Measurements from ENCODE around the gene SLC4A3.

The SLC4A3 gene

DNA sequence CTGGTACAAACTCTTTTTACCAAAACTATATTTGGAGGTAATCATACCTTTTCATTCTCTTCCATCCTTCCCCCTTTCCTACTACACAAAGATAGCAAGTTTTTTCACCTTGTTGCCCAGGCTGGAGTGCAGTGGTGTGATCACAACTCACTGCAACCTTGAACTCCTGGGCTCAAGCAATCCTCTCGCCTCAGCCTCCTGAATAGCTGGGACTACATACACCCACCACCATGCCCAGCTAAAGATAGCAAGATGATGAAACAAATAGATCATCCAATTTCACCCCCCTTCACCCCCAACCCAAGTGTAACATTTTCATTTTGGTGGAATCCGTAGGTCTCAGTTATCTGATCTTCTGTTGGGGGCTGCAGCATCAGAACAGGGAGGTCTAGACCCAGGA is 34.3 kb upstream of the SLC4A3 start:
- Histone ChIP-seq H3K4me3 (ENCODE audit: control insufficient read depth in 1 of 7, extremely low read depth in 1 of 7, insufficient read depth in 4 of 7, low read depth in 2 of 7, low read length in 6 of 7) (no peak overlapping the region), H3K4me1 (ENCODE audit: control extremely low read depth in 1 of 4, control insufficient read depth in 4 of 4, insufficient read depth in 4 of 4, low read length in 3 of 4) (peaks cover 0 to 26% (median 17%) of the 10 kb centered on the region in 4 experiments), H3K36me3 (ENCODE audit: control insufficient read depth in 4 of 4, insufficient read depth in 4 of 4, low read length in 3 of 4) (no peaks in the 10 kb centered on the region), H3K27ac (ENCODE audit: insufficient read depth in 1 of 2, low read depth in 1 of 2, low read length in 2 of 2, poor library complexity in 1 of 2, severe bottlenecking in 2 of 2) (no peak overlapping the region), H3K27me3 (replicated peaks in 2 of 5; ENCODE audit: control insufficient read depth in 4 of 5, insufficient read depth in 5 of 5, low read length in 4 of 5) (no peaks in the 10 kb centered on the region), H3K9me3 (ENCODE audit: control extremely low read depth in 1 of 5, control insufficient read depth in 4 of 5, insufficient read depth in 2 of 5, low read depth in 1 of 5, low read length in 4 of 5) (no peaks in the 10 kb centered on the region)
- CTCF ChIA-PET, result interaction anchor here (1.2 to 3.3 kb wide), 3 partner anchors 9 to 36 kb away, joined by 3 to 14 read pairs (median 4); no protein-coding TSS in a partner anchor
- DNase-seq, result no peak
- POLR2A ChIA-PET, result no interaction called here
- 86% methylated on average over 2 of the region's 2 CpGs for WGBS (ENCODE audit: insufficient coverage)

DNA sequence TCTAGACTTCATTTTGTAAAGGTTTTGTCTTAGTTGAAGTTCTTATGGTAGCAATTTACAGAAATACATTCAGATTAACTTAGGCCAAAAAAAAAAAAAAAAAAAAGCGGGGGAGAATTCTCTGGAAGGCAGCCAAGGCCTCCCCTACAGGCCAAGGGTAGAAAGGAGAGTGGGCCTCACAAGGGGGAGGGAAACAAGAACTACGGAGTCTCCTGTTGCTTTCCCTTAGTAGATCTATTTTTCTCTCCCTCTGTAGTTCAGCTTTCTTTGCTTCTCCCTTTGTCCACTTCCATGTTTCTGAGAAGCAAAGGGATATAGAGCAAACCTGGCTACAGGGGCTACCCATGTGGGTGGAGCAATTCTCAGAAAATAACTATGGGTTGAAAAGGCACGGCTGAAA is 32.2 kb upstream of the SLC4A3 start:
- H3K27ac ChIP-seq (ENCODE audit: insufficient read depth in 1 of 2, low read depth in 1 of 2, low read length in 2 of 2, poor library complexity in 1 of 2, severe bottlenecking in 2 of 2), result peak overlapping the region in 1 of 2 experiments; percentile 38
- DNase-seq, result peak; percentile 54 to 73 (median 72)
- CTCF ChIA-PET, result interaction anchor here (0.6 to 4.4 kb wide), 10 partner anchors 11 to 52 kb away, joined by 3 to 24 read pairs (median 6); partner anchors contain the start of genes CHPF, OBSL1 and TMEM198
- no peaks in the 10 kb centered on the region for H3K36me3 ChIP-seq (ENCODE audit: control insufficient read depth in 4 of 4, insufficient read depth in 4 of 4, low read length in 3 of 4)
- POLR2A ChIA-PET, result interaction anchor here (0.6 kb wide), 1 partner anchor 172 kb away, joined by 4 read pairs; no protein-coding TSS in a partner anchor
- 0% methylated on average over 1 of the region's 3 CpGs for WGBS (ENCODE audit: insufficient coverage)
- no peaks in the 10 kb centered on the region for H3K27me3 ChIP-seq (replicated peaks in 2 of 5; ENCODE audit: control insufficient read depth in 4 of 5, insufficient read depth in 5 of 5, low read length in 4 of 5)
- H3K9me3 ChIP-seq (ENCODE audit: control extremely low read depth in 1 of 5, control insufficient read depth in 4 of 5, insufficient read depth in 2 of 5, low read depth in 1 of 5, low read length in 4 of 5), result no peaks in the 10 kb centered on the region
- peaks cover 2 to 34% (median 22%) of the 10 kb centered on the region in 4 experiments for H3K4me1 ChIP-seq (ENCODE audit: control extremely low read depth in 1 of 4, control insufficient read depth in 4 of 4, insufficient read depth in 4 of 4, low read length in 3 of 4)
- H3K4me3 ChIP-seq (ENCODE audit: control insufficient read depth in 1 of 7, extremely low read depth in 1 of 7, insufficient read depth in 4 of 7, low read depth in 2 of 7, low read length in 6 of 7), result peak overlapping the region in 3 of 7 experiments; percentile 29 to 33 (median 32)

GRCh38 chr2:219596954-219597551 is 30.4 kb upstream of the SLC4A3 start:
- ChIA-PET CTCF (interaction anchor here (0.9 to 4.4 kb wide), 9 partner anchors 13 to 54 kb away, joined by 3 to 24 read pairs (median 8); partner anchors contain the start of genes CHPF, INHA, OBSL1 and TMEM198), POLR2A (interaction anchor here (1.0 kb wide), 1 partner anchor 26 kb away, joined by 6 read pairs; the partner anchor contains the start of gene OBSL1)
- DNase-seq, result no peak
- Histone ChIP-seq H3K27ac (ENCODE audit: insufficient read depth in 1 of 2, low read depth in 1 of 2, low read length in 2 of 2, poor library complexity in 1 of 2, severe bottlenecking in 2 of 2) (peak overlapping the region in 1 of 2 experiments; percentile 80), H3K4me1 (ENCODE audit: control extremely low read depth in 1 of 4, control insufficient read depth in 4 of 4, insufficient read depth in 4 of 4, low read length in 3 of 4) (peaks cover 2 to 34% (median 22%) of the 10 kb centered on the region in 4 experiments), H3K27me3 (replicated peaks in 2 of 5; ENCODE audit: control insufficient read depth in 4 of 5, insufficient read depth in 5 of 5, low read length in 4 of 5) (no peaks in the 10 kb centered on the region), H3K36me3 (ENCODE audit: control insufficient read depth in 4 of 4, insufficient read depth in 4 of 4, low read length in 3 of 4) (peaks cover 4 to 10% (median 9%) of the 10 kb centered on the region in 4 experiments), H3K9me3 (ENCODE audit: control extremely low read depth in 1 of 5, control insufficient read depth in 4 of 5, insufficient read depth in 2 of 5, low read depth in 1 of 5, low read length in 4 of 5) (no peaks in the 10 kb centered on the region), H3K4me3 (ENCODE audit: control insufficient read depth in 1 of 7, extremely low read depth in 1 of 7, insufficient read depth in 4 of 7, low read depth in 2 of 7, low read length in 6 of 7) (peak overlapping the region; percentile 72 to 98 (median 92))
- WGBS (ENCODE audit: insufficient coverage), result 18% methylated on average over 16 of the region's 19 CpGs

GRCh38 chr2:219597552-219598307 is 29.7 kb upstream of the SLC4A3 start, which contains the start of gene STK11IP:
TSS of gene STK11IP (plus strand) at chr2:219597857. CDS start at chr2:219598120, 263 bp downstream.
- peaks cover 2 to 34% (median 22%) of the 10 kb centered on the region in 4 experiments for H3K4me1 ChIP-seq (ENCODE audit: control extremely low read depth in 1 of 4, control insufficient read depth in 4 of 4, insufficient read depth in 4 of 4, low read length in 3 of 4)
- WGBS (ENCODE audit: insufficient coverage), result 0% methylated on average over 50 of the region's 57 CpGs
- H3K36me3 ChIP-seq (ENCODE audit: control insufficient read depth in 4 of 4, insufficient read depth in 4 of 4, low read length in 3 of 4), result peaks cover 5 to 17% (median 15%) of the 10 kb centered on the region in 4 experiments
- peak within 1 kb of the TSS; percentile 25 to 80 for H3K27ac ChIP-seq (ENCODE audit: insufficient read depth in 1 of 2, low read depth in 1 of 2, low read length in 2 of 2, poor library complexity in 1 of 2, severe bottlenecking in 2 of 2)
- DNase-seq, result peak; percentile 94 to 95 (median 94)
- ChIA-PET POLR2A (interaction anchor here (1.0 kb wide), 1 partner anchor 27 kb away, joined by 6 read pairs; the partner anchor contains the start of gene OBSL1), CTCF (interaction anchor here (0.9 to 4.4 kb wide), 7 partner anchors 22 to 55 kb away, joined by 3 to 24 read pairs (median 6); partner anchors contain the start of genes CHPF, INHA and TMEM198)
- H3K9me3 ChIP-seq (ENCODE audit: control extremely low read depth in 1 of 5, control insufficient read depth in 4 of 5, insufficient read depth in 2 of 5, low read depth in 1 of 5, low read length in 4 of 5), result no peaks in the 10 kb centered on the region
- H3K27me3 ChIP-seq (replicated peaks in 2 of 5; ENCODE audit: control insufficient read depth in 4 of 5, insufficient read depth in 5 of 5, low read length in 4 of 5), result no peaks in the 10 kb centered on the region
- H3K4me3 ChIP-seq (ENCODE audit: control insufficient read depth in 1 of 7, extremely low read depth in 1 of 7, insufficient read depth in 4 of 7, low read depth in 2 of 7, low read length in 6 of 7), result peak within 1 kb of the TSS; percentile 72 to 98 (median 92)

DNA sequence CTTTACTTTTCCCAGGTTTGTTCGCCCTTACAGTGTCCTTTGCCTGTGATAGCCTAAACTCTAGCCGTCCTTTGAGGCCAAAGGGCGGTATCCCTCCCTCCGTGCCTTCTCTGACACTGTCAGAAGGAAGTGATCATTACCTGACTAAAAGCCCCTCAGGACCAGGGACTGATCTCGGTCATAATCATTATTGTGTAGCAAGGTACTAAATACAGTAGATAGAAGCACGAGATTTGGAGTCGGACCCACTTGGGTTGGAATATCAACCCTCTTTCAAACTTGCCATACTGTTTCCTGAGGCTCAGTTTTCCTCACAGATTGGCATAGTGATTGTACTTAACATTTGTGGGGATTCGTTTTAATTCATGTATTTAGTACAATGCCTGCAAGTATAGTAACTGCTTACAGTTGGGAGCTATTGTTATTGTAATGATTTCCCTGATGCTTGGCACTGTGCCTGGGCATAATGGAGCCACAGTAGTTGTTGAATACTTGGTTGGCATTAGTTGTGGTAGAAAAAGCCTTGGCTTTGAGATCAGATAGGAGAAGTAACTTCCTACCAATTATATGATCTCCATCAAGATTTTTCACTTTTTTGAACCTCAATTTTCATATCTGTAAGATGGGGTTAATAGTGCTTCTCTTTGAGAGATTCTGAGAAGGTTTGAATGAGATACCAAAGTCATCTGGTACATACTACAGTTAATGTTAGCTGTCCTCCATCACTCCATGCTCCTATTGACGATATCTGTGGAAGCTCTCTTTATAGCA is 28.9 kb upstream of the SLC4A3 start:
- peaks cover 2 to 34% (median 22%) of the 10 kb centered on the region in 4 experiments for H3K4me1 ChIP-seq (ENCODE audit: control extremely low read depth in 1 of 4, control insufficient read depth in 4 of 4, insufficient read depth in 4 of 4, low read length in 3 of 4)
- H3K4me3 ChIP-seq (ENCODE audit: control insufficient read depth in 1 of 7, extremely low read depth in 1 of 7, insufficient read depth in 4 of 7, low read depth in 2 of 7, low read length in 6 of 7), result peak overlapping the region; percentile 72 to 98 (median 92)
- H3K27ac ChIP-seq (ENCODE audit: insufficient read depth in 1 of 2, low read depth in 1 of 2, low read length in 2 of 2, poor library complexity in 1 of 2, severe bottlenecking in 2 of 2), result peak overlapping the region; percentile 25 to 80
- DNase-seq, result peak in 1 of 3 donors; percentile 24
- CTCF ChIA-PET, result interaction anchor here (4.4 kb wide), 1 partner anchor 37 kb away, joined by 24 read pairs; no protein-coding TSS in a partner anchor
- H3K27me3 ChIP-seq (replicated peaks in 2 of 5; ENCODE audit: control insufficient read depth in 4 of 5, insufficient read depth in 5 of 5, low read length in 4 of 5), result no peaks in the 10 kb centered on the region
- no peaks in the 10 kb centered on the region for H3K9me3 ChIP-seq (ENCODE audit: control extremely low read depth in 1 of 5, control insufficient read depth in 4 of 5, insufficient read depth in 2 of 5, low read depth in 1 of 5, low read length in 4 of 5)
- POLR2A ChIA-PET, result no interaction called here
- WGBS (ENCODE audit: insufficient coverage), result 46% methylated on average over 6 of the region's 9 CpGs
- peaks cover 5 to 18% (median 16%) of the 10 kb centered on the region in 4 experiments for H3K36me3 ChIP-seq (ENCODE audit: control insufficient read depth in 4 of 4, insufficient read depth in 4 of 4, low read length in 3 of 4)

- peak; percentile 42 to 79 (median 73) for DNase-seq
- peaks cover 9 to 58% (median 43%) of the 10 kb centered on the region in 4 experiments for H3K36me3 ChIP-seq (ENCODE audit: control insufficient read depth in 4 of 4, insufficient read depth in 4 of 4, low read length in 3 of 4)
- no peak overlapping the region for H3K27ac ChIP-seq (ENCODE audit: insufficient read depth in 1 of 2, low read depth in 1 of 2, low read length in 2 of 2, poor library complexity in 1 of 2, severe bottlenecking in 2 of 2)
- H3K27me3 ChIP-seq (replicated peaks in 2 of 5; ENCODE audit: control insufficient read depth in 4 of 5, insufficient read depth in 5 of 5, low read length in 4 of 5), result no peaks in the 10 kb centered on the region
- POLR2A ChIA-PET, result interaction anchor here (1.0 kb wide), 1 partner anchor 12 kb away, joined by 3 read pairs; no protein-coding TSS in a partner anchor
- H3K4me3 ChIP-seq (ENCODE audit: control insufficient read depth in 1 of 7, extremely low read depth in 1 of 7, insufficient read depth in 4 of 7, low read depth in 2 of 7, low read length in 6 of 7), result no peak overlapping the region
- no peaks in the 10 kb centered on the region for H3K9me3 ChIP-seq (ENCODE audit: control extremely low read depth in 1 of 5, control insufficient read depth in 4 of 5, insufficient read depth in 2 of 5, low read depth in 1 of 5, low read length in 4 of 5)
- 6% methylated on average over 5 of the region's 5 CpGs for WGBS (ENCODE audit: insufficient coverage)
- CTCF ChIA-PET, result interaction anchor here (1.0 kb wide), 1 partner anchor 52 kb away, joined by 3 read pairs; no protein-coding TSS in a partner anchor
- peaks cover 5 to 22% (median 7%) of the 10 kb centered on the region in 4 experiments for H3K4me1 ChIP-seq (ENCODE audit: control extremely low read depth in 1 of 4, control insufficient read depth in 4 of 4, insufficient read depth in 4 of 4, low read length in 3 of 4)
These were observed 23.7 kb upstream of the SLC4A3 start for GRCh38 chr2:219603771-219604170.
